H1 (cell line): ENCODE data around the gene PRKCA. TPM values are rescaled to one million over a fixed set of nuclear protein-coding genes. Genes with fewer than 3 reads are reported as not detected.

Experiments used
- CTCF ChIA-PET: fragments of 300-600 bp; sonication (Branson Sonifier 250); formaldehyde crosslinking; loops from one replicate; lab custom pipeline; 2021; ENCODE audit not compliant: partially characterized antibody; lab: Charles Lee
- POLR2A ChIA-PET: fragments of 300-600 bp; sonication (Branson Sonifier 250); formaldehyde crosslinking; loops from one replicate; lab custom pipeline; 2021; ENCODE audit warnings: inconsistent platforms; ENCODE audit not compliant: partially characterized antibody; lab: Charles Lee
- DNase-seq, 2 experiments: peaks; one replicate each; pipeline versions ENCODE4 v3.0.0 to v3.0.0-alpha.2; 2010 to 2022; ENCODE audit warnings: low spot score in 2 of 2, low read depth in 1 of 2, mixed read lengths in 1 of 2
- FAIRE-seq: peaks from 2 replicates; lab custom pipeline; 2011; peaks lifted over from hg19 to GRCh38; lab: Jason Lieb, UNC
- H2AFZ ChIP-seq: 2 replicates; pipeline ENCODE4 v1.8.1; 2012; ENCODE audit warnings: low read length, inconsistent platforms
- H2AK5ac ChIP-seq: 2 replicates; pipeline ENCODE4 v1.6.1; 2013; ENCODE audit warnings: low read depth, low read length
- H2BK120ac ChIP-seq: replicated peaks from 2 replicates; pipeline ENCODE3; 2013; ENCODE audit warnings: low read depth, low read length, inconsistent platforms
- H2BK12ac ChIP-seq: 2 replicates; pipeline ENCODE4 v1.6.1; 2013; ENCODE audit warnings: low read depth, low read length
- H2BK15ac ChIP-seq: 2 replicates; pipeline ENCODE4 v1.6.1; 2013; ENCODE audit warnings: low read length
- H2BK20ac ChIP-seq: 2 replicates; pipeline ENCODE4 v1.6.1; 2013; ENCODE audit warnings: low read length
- H2BK5ac ChIP-seq: 2 replicates; pipeline ENCODE4 v1.6.1; 2013; ENCODE audit warnings: low read depth, low read length
- H3K14ac ChIP-seq: 2 replicates; pipeline ENCODE4 v1.6.1; 2013; ENCODE audit warnings: inconsistent platforms; ENCODE audit not compliant: insufficient read length
- H3K18ac ChIP-seq: 2 replicates; pipeline ENCODE4 v1.6.1; 2013; ENCODE audit warnings: low read length; ENCODE audit errors: extremely low read depth
- H3K23ac ChIP-seq: 2 replicates; pipeline ENCODE4 v1.6.1; 2013; ENCODE audit warnings: inconsistent platforms; ENCODE audit not compliant: insufficient read length
- H3K23me2 ChIP-seq: 2 replicates; pipeline ENCODE4 v1.6.1; 2013; ENCODE audit warnings: low read depth, low read length
- H3K27ac ChIP-seq: 2 replicates; pipeline ENCODE4 v1.6.1; 2011; ENCODE audit warnings: low read depth, low read length, inconsistent platforms
- H3K27me3 ChIP-seq, 4 experiments: replicated peaks in 1 of 4; 1 replicate in 1 of 4; 2 replicates in 3 of 4; pipeline versions ENCODE4 v1.6.1 to v1.8.1; 2011 to 2013; ENCODE audit warnings: low read length in 3 of 4, mild to moderate bottlenecking in 3 of 4, inconsistent platforms in 2 of 4, mixed read lengths in 2 of 4, moderate library complexity in 1 of 4; ENCODE audit not compliant: control insufficient read depth in 3 of 4, insufficient read depth in 3 of 4; ENCODE audit errors: extremely low read depth in 1 of 4
- H3K36me3 ChIP-seq, 4 experiments: 2 replicates each; pipeline versions ENCODE4 v1.6.1 to v1.8.1; 2011 to 2013; ENCODE audit warnings: mild to moderate bottlenecking in 4 of 4, low read length in 3 of 4, moderate library complexity in 2 of 4, control low read depth in 1 of 4, inconsistent platforms in 1 of 4; ENCODE audit not compliant: insufficient read depth in 4 of 4, control insufficient read depth in 2 of 4
- H3K4ac ChIP-seq: replicated peaks from 2 replicates; pipeline ENCODE3; 2013; ENCODE audit warnings: low read length, low read depth, mixed read lengths, inconsistent platforms; ENCODE audit not compliant: insufficient read length
- H3K4me1 ChIP-seq, 4 experiments: replicated peaks in 1 of 4; 1 replicate in 1 of 4; 2 replicates in 3 of 4; pipeline versions ENCODE4 v1.6.1 to v1.8.1; 2011 to 2013; ENCODE audit warnings: low read length in 3 of 4, inconsistent platforms in 2 of 4, mixed read lengths in 1 of 4; ENCODE audit not compliant: insufficient read depth in 4 of 4, control insufficient read depth in 3 of 4
- H3K4me2 ChIP-seq, 2 experiments: 2 replicates each; pipeline versions ENCODE4 v1.6.1 to v1.8.1; 2011 to 2013; ENCODE audit warnings: low read depth in 2 of 2, low read length in 2 of 2, control low read depth in 1 of 2, inconsistent platforms in 1 of 2, mild to moderate bottlenecking in 1 of 2; ENCODE audit not compliant: insufficient read depth in 1 of 2
- H3K4me3 ChIP-seq, 4 experiments: fragments of 200-600, 300-600 bp in 1 of 4; sonication (generic), shearing (Covaris generic), sonication (Bioruptor Twin) in 1 of 4; 2 replicates each; pipeline versions ENCODE4 v1.5.1 to v1.8.1; 2011 to 2016; ENCODE audit warnings: low read length in 4 of 4, low read depth in 3 of 4, control low read depth in 2 of 4, inconsistent platforms in 2 of 4, mild to moderate bottlenecking in 2 of 4, mixed read lengths in 1 of 4, moderate library complexity in 1 of 4; ENCODE audit not compliant: insufficient read depth in 2 of 4; ENCODE audit errors: extremely low read depth in 1 of 4
- H3K56ac ChIP-seq: replicated peaks from 2 replicates; pipeline ENCODE3; 2013; ENCODE audit warnings: low read depth, mild to moderate bottlenecking, mixed read lengths, low read length, inconsistent platforms; ENCODE audit not compliant: insufficient read length
- H3K79me1 ChIP-seq: 2 replicates; pipeline ENCODE4 v1.6.1; 2013; ENCODE audit warnings: low read depth, low read length, control low read depth
- H3K79me2 ChIP-seq, 2 experiments: 2 replicates each; pipeline versions ENCODE4 v1.6.1 to v1.8.1; 2012 to 2013; ENCODE audit warnings: low read length in 2 of 2, mild to moderate bottlenecking in 2 of 2, inconsistent platforms in 1 of 2; ENCODE audit not compliant: insufficient read depth in 2 of 2, control insufficient read depth in 1 of 2
- H3K9ac ChIP-seq, 4 experiments: replicated peaks in 1 of 4; 1 replicate in 1 of 4; 2 replicates in 3 of 4; pipeline versions ENCODE4 v1.6.1 to v1.8.1; 2011 to 2013; ENCODE audit warnings: low read depth in 3 of 4, low read length in 3 of 4, control low read depth in 2 of 4, mild to moderate bottlenecking in 2 of 4, moderate library complexity in 2 of 4, inconsistent platforms in 1 of 4; ENCODE audit errors: extremely low read depth in 1 of 4
- H3K9me3 ChIP-seq, 2 experiments: 2 replicates each; pipeline versions ENCODE4 v1.6.1 to v1.8.1; 2012 to 2013; ENCODE audit warnings: mild to moderate bottlenecking in 2 of 2, moderate library complexity in 2 of 2, control low read depth in 1 of 2, inconsistent platforms in 1 of 2, low read depth in 1 of 2, low read length in 1 of 2, mixed read lengths in 1 of 2; ENCODE audit not compliant: insufficient read depth in 2 of 2
- H4K20me1 ChIP-seq, 2 experiments: replicated peaks in 1 of 2; 2 replicates each; pipeline versions ENCODE3 to v1.8.1; 2011 to 2013; ENCODE audit warnings: inconsistent platforms in 2 of 2, low read length in 2 of 2, mild to moderate bottlenecking in 1 of 2; ENCODE audit not compliant: insufficient read depth in 2 of 2, control insufficient read depth in 1 of 2
- H4K5ac ChIP-seq: 2 replicates; pipeline ENCODE4 v1.6.1; 2013; ENCODE audit warnings: low read length, low read depth, mixed read lengths, inconsistent platforms; ENCODE audit not compliant: insufficient read length
- H4K8ac ChIP-seq: 2 replicates; pipeline ENCODE4 v1.8.0; 2013; ENCODE audit warnings: mild to moderate bottlenecking, moderate library complexity, low read length, inconsistent platforms; ENCODE audit not compliant: insufficient read depth; ENCODE audit errors: extremely low read depth
- H4K91ac ChIP-seq: replicated peaks from 2 replicates; pipeline ENCODE3; 2013; ENCODE audit warnings: low read length, mixed read lengths, inconsistent platforms; ENCODE audit not compliant: insufficient read length
- JUND ChIP-seq: IDR thresholded peaks from 2 replicates; pipeline ENCODE4 v1.6.1; 2011; ENCODE audit warnings: mild to moderate bottlenecking, improper control_type of control experiment, low read length
- SP4 ChIP-seq: IDR thresholded peaks from 2 replicates; pipeline ENCODE4 v1.6.1; 2012; ENCODE audit warnings: low read length, inconsistent platforms
- WGBS, 2 experiments: shearing (Covaris generic) in 1 of 2; methylation state at CpG; one replicate each; pipeline versions ENCODE4 v1.1.6 to v1.1.7; 2013 to 2015; ENCODE audit warnings: low lambda C conversion rate in 2 of 2, mixed read lengths in 2 of 2, inconsistent platforms in 1 of 2, low coverage in 1 of 2, missing lambda C conversion rate in 1 of 2; ENCODE audit not compliant: insufficient replicate concordance in 2 of 2, insufficient coverage in 1 of 2, insufficient read length in 1 of 2; ENCODE audit errors: extremely low coverage in 1 of 2, missing lambda C conversion rate in 1 of 2; 5-methylcytosine and 5-hydroxymethylcytosine counted together
- polyA plus RNA-seq, 7 experiments: library from polyadenylated mRNA; depleted of rRNA in 3 of 7; stranded (reverse) in 5 of 7; unstranded in 2 of 7; fragments of >200 nt in 5 of 7; fragments of 200-250 nt in 2 of 7; gene quantifications; 1 replicate in 5 of 7; 2 replicates in 1 of 7; 4 replicates in 1 of 7; pipeline versions ENCODE4 v1.2.1 to v1.2.3, GENCODE V29; 2011 to 2013; ENCODE audit warnings: missing spikeins in 2 of 7, mixed read lengths in 2 of 7
- total RNA-seq: library from RNA; stranded (reverse); fragmentation: NEBNext Ultra II Directional; extraction: Animal tissue kit (Norgen Biotek cat#: 25700); gene quantifications from 2 replicates; pipeline ENCODE4 v1.2.1, GENCODE V29; 2021

PRKCA gene
- total and polyA plus RNA-seq, 2 of the 8 experiments (the other 6 are each of a cell fraction or from before 2014, with no cell fraction given), result 5.8 to 17.8 TPM

- Histone ChIP-seq H4K8ac (no peak overlapping the region), H3K4ac (no peak overlapping the region), H3K4me2 (no peak overlapping the region), H3K23ac (no peak overlapping the region), H3K27ac (no peak overlapping the region), H2BK12ac (no peak overlapping the region), H2AFZ (no peak overlapping the region), H3K27me3 (peaks cover 0 to 11% (median 6%) of the 10 kb centered on the region in 4 experiments; a peak in 5 of 7 replicates), H3K23me2 (peaks cover 4% of the 10 kb centered on the region; the same call in 1 of the 2 replicates), H3K36me3 (no peaks in the 10 kb centered on the region), H2BK5ac (no peak overlapping the region), H2BK15ac (no peak overlapping the region), H2AK5ac (no peak overlapping the region), H3K79me1 (0 out of 2 replicates have a peak, but pooled peaks cover 2% of the 10 kb centered on the region), H4K5ac (no peak overlapping the region), H3K9ac (no peak overlapping the region), H4K20me1 (no peaks in the 10 kb centered on the region), H3K4me3 (no peak overlapping the region), H3K18ac (no peak overlapping the region), H4K91ac (no peak overlapping the region), H3K56ac (no peak overlapping the region), H3K9me3 (no peaks in the 10 kb centered on the region), H3K4me1 (peaks cover 0 to 4% (median 1%) of the 10 kb centered on the region in 4 experiments; a peak in 3 of 7 replicates), H2BK120ac (no peak overlapping the region), H3K14ac (no peak overlapping the region), H2BK20ac (no peak overlapping the region), H3K79me2 (no peaks in the 10 kb centered on the region)
- POLR2A ChIA-PET, result interaction anchor here (1.0 kb wide), 1 partner anchor 11 kb away, joined by 3 read pairs; no protein-coding TSS in a partner anchor
- FAIRE-seq (no peak), DNase-seq (no peak)
- CTCF ChIA-PET, result interaction anchor here (1.1 to 2.2 kb wide), 6 partner anchors 10 to 176 kb away, joined by 3 to 9 read pairs (median 6); no protein-coding TSS in a partner anchor
- TF ChIP-seq JUND, result no peak
- TF ChIP-seq SP4, result no peak
- 96% methylated on average over 10 of the region's 10 CpGs; no CpG with 5 or more reads in 1 of the 2 experiments for WGBS, 2 experiments
Observed at GRCh38 chr17:66840061-66840460, 537.6 kb downstream of the PRKCA start.
